Measurements from ENCODE around the gene ENTPD2.
"Not testable (repeated sequence)": the region's sequence is repeated elsewhere in the genome, so short reads cannot be mapped to it uniquely, and the experiment has no call there.

ENTPD2 gene

GRCh38 chr9:137015976-137016375, 37.9 kb downstream of the ENTPD2 start:
- no peak for DNase-seq (ENCODE audit: low spot score)

- DNase-seq (ENCODE audit: low spot score): no peak
These were observed 38.3 kb downstream of the ENTPD2 start for GRCh38 chr9:137015540-137015930.

- no peak for DNase-seq (ENCODE audit: low spot score)
These were observed 38.9 kb downstream of the ENTPD2 start for GRCh38 chr9:137014776-137015539.

- DNase-seq (ENCODE audit: low spot score): no peak
These were observed 39.7 kb downstream of the ENTPD2 start for GRCh38 chr9:137014166-137014565.

GRCh38 chr9:137013571-137013940, 40.3 kb downstream of the ENTPD2 start:
- DNase-seq (ENCODE audit: low spot score): no peak

- no peak for DNase-seq (ENCODE audit: low spot score)
These were observed 40.9 kb downstream of the ENTPD2 start for GRCh38 chr9:137012694-137013570.

GRCh38 chr9:137011907-137012675, 41.8 kb downstream of the ENTPD2 start:
- DNase-seq (ENCODE audit: low spot score): no peak

GRCh38 chr9:137011156-137011555, 42.7 kb downstream of the ENTPD2 start:
- DNase-seq (ENCODE audit: low spot score): no peak

- DNase-seq (ENCODE audit: low spot score): no peak
These were observed 43.7 kb downstream of the ENTPD2 start for GRCh38 chr9:137009938-137010732.

GRCh38 chr9:137009217-137009616, 44.6 kb downstream of the ENTPD2 start:
- no peak for DNase-seq (ENCODE audit: low spot score)

GRCh38 chr9:137008312-137008711, 45.5 kb downstream of the ENTPD2 start:
- DNase-seq (ENCODE audit: low spot score): no peak

GRCh38 chr9:137007816-137008270, 46.0 kb downstream of the ENTPD2 start:
- no peak for DNase-seq (ENCODE audit: low spot score)

GRCh38 chr9:137007108-137007815, 46.6 kb downstream of the ENTPD2 start:
- no peak for DNase-seq (ENCODE audit: low spot score)

GRCh38 chr9:137006116-137007003, 47.5 kb downstream of the ENTPD2 start:
- DNase-seq (ENCODE audit: low spot score): no peak

- DNase-seq (ENCODE audit: low spot score): not testable (repeated sequence)
These were observed 49.6 kb downstream of the ENTPD2 start for GRCh38 chr9:137004285-137004684.

- DNase-seq (ENCODE audit: low spot score): no peak
These were observed 51.2 kb downstream of the ENTPD2 start for GRCh38 chr9:137002646-137003041.

- DNase-seq (ENCODE audit: low spot score): no peak
These were observed 51.8 kb downstream of the ENTPD2 start for GRCh38 chr9:137001857-137002645.

GRCh38 chr9:137000177-137000930, 53.5 kb downstream of the ENTPD2 start:
- DNase-seq (ENCODE audit: low spot score): no peak

Measured in kidney tubule cell (primary cell).